ENCODE results near the gene ENHO. TPM values are rescaled to one million over a fixed set of nuclear protein-coding genes. Genes with fewer than 3 reads are reported as not detected.

ENHO gene
- total RNA-seq, 1 donor from 2014 or later: 0.86 TPM

DNA sequence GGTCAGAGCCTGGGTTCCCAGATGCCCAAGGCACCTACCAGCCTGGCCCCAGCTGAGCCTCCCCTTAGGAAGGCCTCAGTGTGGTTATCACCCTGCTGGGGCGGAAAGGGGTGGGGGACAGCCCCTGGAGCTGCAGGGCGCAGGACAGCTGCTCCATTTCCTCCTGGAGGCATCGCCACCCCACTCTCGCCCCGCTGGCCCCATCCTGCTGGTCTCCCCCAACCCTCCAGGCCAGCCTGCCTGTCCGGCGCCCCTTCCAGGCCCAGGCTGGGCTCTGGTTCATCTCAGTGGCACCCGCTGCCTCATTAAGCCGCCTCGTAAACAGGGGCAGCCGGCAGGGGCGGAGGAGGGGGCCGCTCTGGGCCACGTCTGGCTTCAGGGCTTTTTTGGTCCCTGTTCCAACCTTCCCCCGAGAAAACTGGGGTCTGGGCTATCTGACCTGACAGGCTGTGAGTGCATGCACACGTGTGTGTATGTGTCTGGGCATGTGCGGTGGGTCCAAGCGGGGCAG, 30.8 kb upstream of the ENHO start:
- no peak overlapping the region for H3K27ac Mint-ChIP-seq (ENCODE audit: unreplicated experiment)

DNA sequence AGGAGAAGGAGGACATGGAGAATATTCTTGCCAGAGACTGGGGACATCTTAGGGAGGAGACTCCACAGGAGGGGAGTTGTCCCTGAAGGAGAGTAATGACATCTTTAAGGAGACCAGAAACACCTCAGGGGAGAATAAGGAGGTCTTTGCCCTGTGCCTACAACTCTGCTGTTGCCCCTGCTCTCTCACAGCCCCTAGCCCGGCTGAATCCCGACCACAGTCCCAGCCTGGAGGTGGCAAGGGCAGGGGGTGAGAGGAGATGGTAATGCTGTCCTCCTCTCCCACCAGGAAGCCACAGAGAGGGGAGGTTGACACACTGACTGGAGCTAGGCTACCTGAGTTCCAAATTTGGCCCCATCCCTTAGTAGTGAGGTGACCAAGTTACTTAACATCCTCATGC, 30.2 kb upstream of the ENHO start:
- no peak overlapping the region for H3K4me3 Mint-ChIP-seq (ENCODE audit: unreplicated experiment)
- H3K36me3 Mint-ChIP-seq (ENCODE audit: unreplicated experiment): no peaks in the 10 kb centered on the region
- H3K27ac Mint-ChIP-seq (ENCODE audit: unreplicated experiment): no peak overlapping the region
- DNase-seq (ENCODE audit: extremely low spot score, unreplicated experiment): no peak
- TF ChIP-seq, protein P1, sequence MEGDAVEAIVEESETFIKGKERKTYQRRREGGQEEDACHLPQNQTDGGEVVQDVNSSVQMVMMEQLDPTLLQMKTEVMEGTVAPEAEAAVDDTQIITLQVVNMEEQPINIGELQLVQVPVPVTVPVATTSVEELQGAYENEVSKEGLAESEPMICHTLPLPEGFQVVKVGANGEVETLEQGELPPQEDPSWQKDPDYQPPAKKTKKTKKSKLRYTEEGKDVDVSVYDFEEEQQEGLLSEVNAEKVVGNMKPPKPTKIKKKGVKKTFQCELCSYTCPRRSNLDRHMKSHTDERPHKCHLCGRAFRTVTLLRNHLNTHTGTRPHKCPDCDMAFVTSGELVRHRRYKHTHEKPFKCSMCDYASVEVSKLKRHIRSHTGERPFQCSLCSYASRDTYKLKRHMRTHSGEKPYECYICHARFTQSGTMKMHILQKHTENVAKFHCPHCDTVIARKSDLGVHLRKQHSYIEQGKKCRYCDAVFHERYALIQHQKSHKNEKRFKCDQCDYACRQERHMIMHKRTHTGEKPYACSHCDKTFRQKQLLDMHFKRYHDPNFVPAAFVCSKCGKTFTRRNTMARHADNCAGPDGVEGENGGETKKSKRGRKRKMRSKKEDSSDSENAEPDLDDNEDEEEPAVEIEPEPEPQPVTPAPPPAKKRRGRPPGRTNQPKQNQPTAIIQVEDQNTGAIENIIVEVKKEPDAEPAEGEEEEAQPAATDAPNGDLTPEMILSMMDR (IDR thresholded peaks at IDR 0.05): no peak
- peaks cover 4% of the 10 kb centered on the region for H3K27me3 Mint-ChIP-seq (ENCODE audit: unreplicated experiment)
- H3K4me1 Mint-ChIP-seq (ENCODE audit: unreplicated experiment): peaks cover 7% of the 10 kb centered on the region
- H3K9me3 Mint-ChIP-seq (ENCODE audit: unreplicated experiment): no peaks in the 10 kb centered on the region

More for the DNA sequence above, 30.8 kb upstream of the ENHO start:
- H3K9me3 Mint-ChIP-seq (ENCODE audit: unreplicated experiment): no peaks in the 10 kb centered on the region
- no peak for DNase-seq (ENCODE audit: extremely low spot score, unreplicated experiment)
- no peak overlapping the region for H3K4me3 Mint-ChIP-seq (ENCODE audit: unreplicated experiment)
- H3K36me3 Mint-ChIP-seq (ENCODE audit: unreplicated experiment): no peaks in the 10 kb centered on the region
- TF ChIP-seq, protein P1 (IDR thresholded peaks at IDR 0.05): no peak
- peaks cover 2% of the 10 kb centered on the region for H3K27me3 Mint-ChIP-seq (ENCODE audit: unreplicated experiment)
- H3K4me1 Mint-ChIP-seq (ENCODE audit: unreplicated experiment): peaks cover 9% of the 10 kb centered on the region

DNA sequence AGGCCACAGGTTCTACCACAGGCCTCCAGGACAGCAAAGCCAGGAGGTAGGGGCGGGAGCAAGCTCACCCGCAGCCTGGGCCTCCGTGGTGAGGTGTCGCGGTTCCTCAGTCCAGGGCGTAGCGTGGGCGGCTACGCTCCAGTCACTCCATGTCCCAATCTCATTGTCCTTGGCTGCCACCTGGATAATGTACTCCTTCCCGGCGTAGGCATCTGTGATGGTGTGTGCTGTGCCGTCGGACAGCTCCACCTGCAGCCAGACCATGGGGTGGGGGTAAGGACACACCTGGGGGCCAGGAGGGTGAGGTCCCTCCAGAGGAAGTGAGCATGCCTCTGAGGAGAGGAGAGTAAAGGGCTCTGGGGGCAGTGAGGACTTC, 29.8 kb upstream of the ENHO start:
- no peak for DNase-seq (ENCODE audit: extremely low spot score, unreplicated experiment)
- peaks cover 4% of the 10 kb centered on the region for H3K27me3 Mint-ChIP-seq (ENCODE audit: unreplicated experiment)
- H3K27ac Mint-ChIP-seq (ENCODE audit: unreplicated experiment): no peak overlapping the region
- TF ChIP-seq, protein P1 (IDR thresholded peaks at IDR 0.05): no peak
- no peaks in the 10 kb centered on the region for H3K36me3 Mint-ChIP-seq (ENCODE audit: unreplicated experiment)
- no peaks in the 10 kb centered on the region for H3K9me3 Mint-ChIP-seq (ENCODE audit: unreplicated experiment)
- no peak overlapping the region for H3K4me3 Mint-ChIP-seq (ENCODE audit: unreplicated experiment)
- H3K4me1 Mint-ChIP-seq (ENCODE audit: unreplicated experiment): peaks cover 7% of the 10 kb centered on the region

DNA sequence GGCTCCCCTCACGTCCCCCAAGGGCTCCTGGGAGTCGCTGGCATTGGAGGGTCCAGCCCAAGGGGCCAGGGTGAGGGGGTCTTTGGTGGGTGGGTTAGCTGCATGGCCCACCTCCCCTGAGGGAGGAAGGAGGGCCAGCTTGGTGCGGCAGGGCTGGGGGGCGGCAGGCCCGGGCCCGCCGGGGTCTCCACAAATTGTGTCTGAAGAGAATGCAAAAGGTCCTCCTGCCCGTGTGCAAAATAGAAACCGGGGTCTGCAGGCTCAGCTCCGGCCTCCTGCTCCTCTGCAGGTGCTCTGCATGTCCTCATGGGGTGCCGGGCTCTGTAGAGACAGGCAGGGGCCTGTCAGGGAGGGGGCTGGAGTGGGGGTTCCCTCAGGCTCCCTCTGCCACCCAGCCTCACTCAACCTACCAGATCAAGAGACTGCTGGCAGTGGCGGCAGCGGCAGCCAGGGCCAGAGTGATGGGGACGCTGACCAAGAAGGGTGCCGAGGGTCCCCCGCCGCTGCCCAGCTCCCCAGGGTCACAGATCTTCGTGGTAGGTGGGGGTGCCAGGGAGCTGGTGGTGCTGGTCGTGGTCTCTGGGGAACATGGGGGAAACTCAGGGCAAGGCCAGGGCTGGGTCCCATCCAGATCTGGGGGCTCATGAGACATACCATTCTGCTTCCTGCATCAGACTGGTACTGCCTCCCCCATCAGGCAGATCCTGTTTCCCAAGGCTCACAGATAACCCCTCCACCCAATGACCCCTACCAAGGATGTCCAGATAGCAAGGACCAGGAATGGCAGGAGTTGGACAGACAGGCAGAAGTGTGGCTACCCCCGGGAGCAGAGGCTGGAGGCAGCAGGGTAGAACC, 29.2 kb upstream of the ENHO start:
- Mint-ChIP-seq H3K4me1 (ENCODE audit: unreplicated experiment) (peaks cover 7% of the 10 kb centered on the region), H3K27ac (ENCODE audit: unreplicated experiment) (no peak overlapping the region), H3K27me3 (ENCODE audit: unreplicated experiment) (peaks cover 5% of the 10 kb centered on the region), H3K4me3 (ENCODE audit: unreplicated experiment) (no peak overlapping the region), H3K36me3 (ENCODE audit: unreplicated experiment) (no peaks in the 10 kb centered on the region), H3K9me3 (ENCODE audit: unreplicated experiment) (no peaks in the 10 kb centered on the region)
- TF ChIP-seq, protein P1 (IDR thresholded peaks at IDR 0.05): no peak
- no peak for DNase-seq (ENCODE audit: extremely low spot score, unreplicated experiment)

DNA sequence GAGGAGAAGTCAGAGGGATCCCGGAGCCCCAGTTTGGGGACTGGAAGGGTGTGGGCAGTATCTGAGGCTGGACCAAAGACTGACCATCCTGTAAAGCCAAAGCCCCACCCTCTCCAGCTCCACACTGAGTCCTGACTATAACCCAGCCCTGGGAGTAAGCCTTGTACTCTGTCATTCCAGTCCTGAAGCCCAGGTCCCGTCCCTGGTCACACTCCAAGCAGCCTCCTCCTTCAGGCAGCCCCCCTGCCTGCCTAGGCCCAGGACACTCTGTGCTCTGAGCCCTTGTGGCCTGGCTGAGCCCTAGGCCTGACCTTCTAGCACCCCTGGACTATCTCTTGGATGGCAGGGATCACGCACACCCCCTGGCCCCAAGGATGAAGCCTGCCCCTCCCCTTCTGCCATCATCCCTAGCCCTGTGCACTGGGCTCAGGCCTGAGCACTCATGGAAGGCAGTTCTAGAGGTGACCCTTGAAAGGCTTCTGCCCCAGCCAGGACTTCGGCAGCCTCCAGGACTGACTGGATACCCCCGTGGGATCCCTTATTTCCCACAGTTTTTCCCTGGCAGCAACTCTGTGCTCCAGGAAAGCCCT, 28.0 kb upstream of the ENHO start:
- TF ChIP-seq, protein P1 (IDR thresholded peaks at IDR 0.05): no peak
- Mint-ChIP-seq H3K27ac (ENCODE audit: unreplicated experiment) (no peak overlapping the region), H3K4me3 (ENCODE audit: unreplicated experiment) (no peak overlapping the region), H3K27me3 (ENCODE audit: unreplicated experiment) (peaks cover 8% of the 10 kb centered on the region), H3K36me3 (ENCODE audit: unreplicated experiment) (no peaks in the 10 kb centered on the region), H3K9me3 (ENCODE audit: unreplicated experiment) (no peaks in the 10 kb centered on the region), H3K4me1 (ENCODE audit: unreplicated experiment) (peaks cover 7% of the 10 kb centered on the region)
- no peak for DNase-seq (ENCODE audit: extremely low spot score, unreplicated experiment)
